B cell (primary cell): Measurements from ENCODE around the gene MPZL2. TPM values are rescaled to one million over a fixed set of nuclear protein-coding genes. Genes with fewer than 3 reads are reported as not detected.
A peak's percentile ranks its signal among the peaks of the same experiment; 100 is the strongest.

ENCODE experiments used
- ATAC-seq: fragments of 200-7000 bp; cut with Tn5 transposase; one replicate; pipeline ENCODE4 v1.10.0; 2021; ENCODE audit warnings: low read depth, mild to moderate bottlenecking, moderate number of reproducible peaks, moderate library complexity
- CTCF ChIA-PET: fragments of 350-600 bp; sonication (Branson Sonifier 250); formaldehyde crosslinking; loops from one replicate; lab custom pipeline; 2021; ENCODE audit warnings: antibody characterized with exemption, inconsistent platforms; lab: Charles Lee
- POLR2A ChIA-PET: fragments of 350-600 bp; sonication (Branson Sonifier 250); formaldehyde crosslinking; loops from one replicate; lab custom pipeline; 2021; ENCODE audit warnings: antibody characterized with exemption; lab: Charles Lee
- DNase-seq: peaks from one replicate; pipeline ENCODE4 v3.0.0; 2013
- H2AFZ ChIP-seq: 2 replicates; pipeline ENCODE4 v1.6.1; 2012; ENCODE audit warnings: mild to moderate bottlenecking, low read depth, low read length; ENCODE audit not compliant: insufficient read depth, poor library complexity, severe bottlenecking
- H3K27ac ChIP-seq, 2 donors: 1 replicate in 1 of 2; 2 replicates in 1 of 2; pipeline ENCODE4 v1.5.1; 2012 to 2013; ENCODE audit warnings: low read length in 2 of 2, mild to moderate bottlenecking in 2 of 2, moderate library complexity in 1 of 2
- H3K27me3 ChIP-seq, 4 experiments: fragments of 200-600 bp in 1 of 4; sonication (generic) in 1 of 4; replicated peaks in 1 of 4; 1 replicate in 2 of 4; 2 replicates in 2 of 4; pipeline versions ENCODE4 v1.6.1 to v1.7.0; 2013 to 2016; ENCODE audit warnings: low read length in 3 of 4, mild to moderate bottlenecking in 2 of 4, mixed read lengths in 1 of 4, moderate library complexity in 1 of 4; ENCODE audit not compliant: insufficient read depth in 4 of 4, control insufficient read depth in 3 of 4; ENCODE audit errors: control extremely low read depth in 1 of 4
- H3K36me3 ChIP-seq, 2 experiments: replicated peaks in 1 of 2; 1 replicate in 1 of 2; 2 replicates in 1 of 2; pipeline versions ENCODE4 v1.6.1 to v1.7.1; 2013; ENCODE audit warnings: low read length in 1 of 2; ENCODE audit not compliant: insufficient read depth in 2 of 2, control insufficient read depth in 1 of 2; ENCODE audit errors: control extremely low read depth in 1 of 2, extremely low read depth in 1 of 2
- H3K4me1 ChIP-seq, 2 donors: fragments of 200-600 bp in 1 of 2; sonication (generic) in 1 of 2; 1 replicate in 1 of 2; 2 replicates in 1 of 2; pipeline versions ENCODE4 v1.5.1 to v1.6.1; 2013 to 2017; ENCODE audit warnings: low read length in 2 of 2; ENCODE audit not compliant: control insufficient read depth in 2 of 2, insufficient read depth in 2 of 2
- H3K4me2 ChIP-seq: replicated peaks from 2 replicates; pipeline ENCODE3; 2012; ENCODE audit warnings: mild to moderate bottlenecking, low read depth, low read length; ENCODE audit not compliant: poor library complexity, severe bottlenecking
- H3K4me3 ChIP-seq, 5 experiments: fragments of 200-600 bp in 1 of 5; sonication (generic) in 1 of 5; 1 replicate in 3 of 5; 2 replicates in 2 of 5; pipeline versions ENCODE4 v1.5.1 to v1.7.0; 2011 to 2016; ENCODE audit warnings: low read length in 4 of 5, mild to moderate bottlenecking in 4 of 5, low read depth in 2 of 5, control low read depth in 1 of 5, moderate library complexity in 1 of 5; ENCODE audit not compliant: insufficient read depth in 1 of 5; ENCODE audit errors: control extremely low read depth in 1 of 5, extremely low read depth in 1 of 5
- H3K79me2 ChIP-seq: fragments of 200-600 bp; sonication (generic); one replicate; pipeline ENCODE4 v1.6.0; 2016; ENCODE audit warnings: low read length; ENCODE audit not compliant: control insufficient read depth, insufficient read depth
- H3K9ac ChIP-seq: fragments of 200-600 bp; sonication (generic); 2 replicates; pipeline ENCODE4 v1.6.1; 2017; ENCODE audit warnings: mild to moderate bottlenecking, low read length, moderate library complexity
- H3K9me3 ChIP-seq, 3 donors: one replicate each; pipeline versions ENCODE4 v1.6.1 to v1.7.1; 2013; ENCODE audit warnings: low read length in 2 of 3; ENCODE audit not compliant: control insufficient read depth in 2 of 3, insufficient read depth in 1 of 3; ENCODE audit errors: control extremely low read depth in 1 of 3
- H4K20me1 ChIP-seq: 2 replicates; pipeline ENCODE4 v1.6.0; 2012; ENCODE audit warnings: mild to moderate bottlenecking, low read length; ENCODE audit not compliant: insufficient read depth, control insufficient read depth, poor library complexity, severe bottlenecking
- H3K27ac Mint-ChIP-seq: one replicate; pipeline ENCODE4 v1.8.0; 2021; ENCODE audit warnings: mixed read lengths
- H3K27me3 Mint-ChIP-seq: one replicate; pipeline ENCODE4 v1.8.0; 2021; ENCODE audit warnings: mixed read lengths
- H3K4me1 Mint-ChIP-seq: one replicate; pipeline ENCODE4 v1.8.0; 2021; ENCODE audit warnings: mixed read lengths
- H3K4me3 Mint-ChIP-seq: one replicate; pipeline ENCODE4 v1.8.0; 2021; ENCODE audit warnings: mixed read lengths
- H3K9me3 Mint-ChIP-seq: one replicate; pipeline ENCODE4 v1.8.0; 2022; ENCODE audit warnings: mixed read lengths; ENCODE audit not compliant: insufficient read depth
- CTCF ChIP-seq: fragments of 200-600 bp; IDR thresholded peaks from one replicate; pipeline ENCODE4 v1.8.0; 2022; ENCODE audit warnings: antibody characterized with exemption, mild to moderate bottlenecking
- EZH2 ChIP-seq: IDR thresholded peaks from 2 replicates; pipeline ENCODE4 v1.6.1; 2012; ENCODE audit warnings: borderline replicate concordance, low read depth, mild to moderate bottlenecking, moderate library complexity, low read length; ENCODE audit not compliant: insufficient read depth, poor library complexity, severe bottlenecking
- WGBS: methylation state at CpG from one replicate; pipeline ENCODE4 v1.1.5; 2013; ENCODE audit warnings: missing lambda C conversion rate; ENCODE audit not compliant: insufficient coverage; 5-methylcytosine and 5-hydroxymethylcytosine counted together
- intact Hi-C: fragments of 100-400 bp; cut with micrococcal nuclease; formaldehyde crosslinking; loops from one replicate; pipeline ENCODE4 v1.10.0; 2022
- polyA plus RNA-seq: library from polyadenylated mRNA; depleted of rRNA; stranded (reverse); fragments of >200 nt; gene quantifications from 2 replicates; pipeline ENCODE4 v1.2.3, GENCODE V29; 2012
- total RNA-seq, 2 donors: library from RNA; stranded (reverse); fragments of 120-200 nt in 1 of 2; gene quantifications; 1 replicate in 1 of 2; 2 replicates in 1 of 2; pipeline versions ENCODE4 v1.2.3 to v1.2.4, GENCODE V29; 2013 to 2022

Gene MPZL2
- total and polyA plus RNA-seq, 2 donors (not counting 1 experiment from before 2014, with no cell fraction given): 1.2 TPM; not detected in 1

GRCh38 chr11:118301600-118302195, 37.6 kb upstream of the MPZL2 start:
- H3K4me1 ChIP-seq: peaks cover 4 to 5% of the 10 kb centered on the region in 2 donors
- H3K27me3 ChIP-seq: no peaks in the 10 kb centered on the region
- H2AFZ ChIP-seq: no peak overlapping the region
- Mint-ChIP-seq H3K4me3 (no peak overlapping the region), H3K4me1 (peaks cover 11% of the 10 kb centered on the region), H3K27ac (no peak overlapping the region), H3K27me3 (peaks cover 5% of the 10 kb centered on the region), H3K9me3 (no peaks in the 10 kb centered on the region)
- POLR2A ChIA-PET: interaction anchor here (0.6 kb wide), 2 partner anchors 43 to 118 kb away, joined by 3 to 4 read pairs; no protein-coding TSS in a partner anchor
- no peak overlapping the region for H3K27ac ChIP-seq
- H3K4me3 ChIP-seq: no peak overlapping the region
- TF ChIP-seq EZH2 (no peak), CTCF (no peak)
- intact Hi-C loops: no loop called here
- 87% methylated on average over 7 of the region's 8 CpGs for WGBS
- no peak for DNase-seq
- H3K79me2 ChIP-seq: no peaks in the 10 kb centered on the region
- no peak for ATAC-seq
- CTCF ChIA-PET: interaction anchor here (0.8 to 3.3 kb wide), 5 partner anchors 50 to 186 kb away, joined by 3 to 16 read pairs (median 4); no protein-coding TSS in a partner anchor
- no peaks in the 10 kb centered on the region for H3K36me3 ChIP-seq
- no peak overlapping the region for H3K4me2 ChIP-seq
- H4K20me1 ChIP-seq: no peaks in the 10 kb centered on the region
- no peaks in the 10 kb centered on the region for H3K9me3 ChIP-seq
- H3K9ac ChIP-seq: no peak overlapping the region

- H2AFZ ChIP-seq: no peak overlapping the region
- H3K79me2 ChIP-seq: no peaks in the 10 kb centered on the region
- H3K27me3 ChIP-seq: peaks cover 0 to 7% (median 2%) of the 10 kb centered on the region in 4 experiments
- Mint-ChIP-seq H3K27me3 (peaks cover 20% of the 10 kb centered on the region), H3K4me1 (peaks cover 2% of the 10 kb centered on the region), H3K27ac (no peak overlapping the region), H3K4me3 (no peak overlapping the region), H3K9me3 (no peaks in the 10 kb centered on the region)
- no peaks in the 10 kb centered on the region for H4K20me1 ChIP-seq
- DNase-seq (peak; percentile 54), ATAC-seq (no peak)
- ChIA-PET POLR2A (interaction anchor here (0.5 kb wide), 1 partner anchor 58 kb away, joined by 5 read pairs; no protein-coding TSS in a partner anchor), CTCF (interaction anchor here (0.7 to 2.9 kb wide), 29 partner anchors 8 to 881 kb away, joined by 3 to 45 read pairs (median 6); partner anchors contain the start of genes CD3E and UBE4A)
- no peak overlapping the region for H3K27ac ChIP-seq
- no peak overlapping the region for H3K4me3 ChIP-seq
- peak; percentile 60 for TF ChIP-seq CTCF
- no peak for TF ChIP-seq EZH2
- no peaks in the 10 kb centered on the region for H3K9me3 ChIP-seq
- no peaks in the 10 kb centered on the region for H3K4me1 ChIP-seq
- intact Hi-C loops: loop anchor here (1.0 kb wide), 2 partner anchors 57 to 192 kb away; no protein-coding TSS in a partner anchor
- no peaks in the 10 kb centered on the region for H3K36me3 ChIP-seq
- 100% methylated on average over 2 of the region's 3 CpGs for WGBS
- no peak overlapping the region for H3K4me2 ChIP-seq
- H3K9ac ChIP-seq: no peak overlapping the region
Measured at GRCh38 chr11:118295815-118296454, 31.8 kb upstream of the MPZL2 start.
